Ureter (tissue), 1 donor: Measurements from ENCODE around the gene SLC9A4. TPM values are rescaled to one million over a fixed set of nuclear protein-coding genes. Genes with fewer than 3 reads are reported as not detected.
"Not testable (repeated sequence)": the region's sequence is repeated elsewhere in the genome, so short reads cannot be mapped to it uniquely, and the experiment has no call there.

ENCODE experiments used
- DNase-seq: peaks from one replicate; pipeline ENCODE4 v3.0.0-alpha.2; 2020; ENCODE audit warnings: low spot score
- total RNA-seq: library from RNA; stranded (reverse); gene quantifications from one replicate; pipeline ENCODE4 v1.2.4, GENCODE V29; 2023
- donor health status: DM: yes; HTN: yes; CAD: no.

SLC9A4 gene
- total RNA-seq, 1 donor from 2014 or later, result 23.5 TPM

- no peak for DNase-seq
Observed at GRCh38 chr2:102547462-102547861, 74.4 kb downstream of the SLC9A4 start.

- no peak for DNase-seq
Observed at GRCh38 chr2:102549027-102549426, 76.0 kb downstream of the SLC9A4 start.

DNA sequence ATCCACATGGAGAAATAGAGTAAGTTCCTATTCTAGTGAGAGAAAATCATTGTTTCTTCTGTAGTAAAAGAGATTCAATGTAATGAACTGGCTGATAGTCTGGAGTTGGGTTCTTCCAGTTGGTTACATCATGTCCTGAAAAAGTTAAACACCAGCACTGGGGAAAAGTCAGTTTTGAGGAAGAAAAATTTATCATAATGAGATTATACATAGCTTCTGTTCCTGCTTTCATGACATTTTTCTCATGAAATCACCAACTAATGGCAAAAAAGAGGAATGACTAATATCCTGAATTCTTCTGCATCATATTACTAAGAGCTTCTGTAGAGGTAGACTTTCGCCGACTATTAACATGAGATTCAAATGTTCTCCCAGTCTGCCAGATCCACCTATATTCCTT is 77.1 kb downstream of the SLC9A4 start:
- no peak for DNase-seq

DNA sequence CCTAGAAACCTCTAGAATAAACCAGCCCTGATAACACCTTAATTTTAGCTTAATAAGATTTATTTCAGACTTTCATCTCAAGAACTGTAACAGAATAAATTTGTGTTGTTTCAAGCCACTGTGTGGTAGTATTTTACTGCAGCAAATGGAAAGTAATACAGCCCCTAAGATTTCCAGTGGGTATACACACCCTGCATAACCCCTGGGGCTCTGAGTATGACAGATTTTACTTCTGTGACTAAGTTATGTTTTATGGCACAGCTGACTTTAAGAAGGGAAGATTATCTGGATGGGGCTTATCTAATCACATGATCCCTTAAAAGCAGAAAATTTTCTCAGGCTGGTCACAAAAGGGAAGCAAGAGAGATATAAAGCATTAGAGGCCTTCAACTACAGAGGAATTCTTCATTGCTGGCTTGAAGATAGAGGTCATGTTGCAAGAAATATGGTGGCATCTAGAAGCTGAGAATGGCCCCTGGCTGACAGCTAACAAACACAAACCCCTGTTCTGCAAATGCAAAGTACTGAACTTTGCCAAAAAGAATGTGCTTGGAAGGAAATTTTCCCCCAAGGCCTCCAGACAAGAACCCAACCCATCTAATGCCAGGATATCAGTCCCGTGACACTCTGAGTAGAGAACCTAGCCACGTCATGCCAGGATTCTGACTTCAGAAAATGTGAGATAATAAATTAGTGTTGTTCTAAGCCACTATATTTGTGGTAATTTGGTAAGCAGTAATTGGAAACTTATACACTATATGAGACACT is 78.5 kb downstream of the SLC9A4 start:
- no peak for DNase-seq

DNA sequence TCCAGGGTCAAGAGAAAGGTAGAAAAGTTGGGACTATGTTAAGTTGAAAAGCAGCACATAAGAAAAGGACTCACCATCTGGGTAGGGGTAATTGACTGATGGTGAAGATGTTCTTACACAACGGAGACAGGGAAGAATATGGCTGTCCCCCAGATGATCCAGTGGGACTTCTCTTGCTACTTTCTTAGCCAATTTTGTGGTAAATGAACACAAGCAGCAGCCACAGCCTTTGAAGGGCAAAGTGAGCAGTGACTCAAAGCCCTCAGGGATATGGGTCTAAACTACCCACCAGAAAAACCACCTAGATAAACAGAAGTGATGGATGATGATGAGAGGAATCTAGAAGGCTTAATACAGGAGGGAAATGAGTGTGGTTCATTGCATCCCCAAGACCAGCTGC is 80.6 kb downstream of the SLC9A4 start:
- DNase-seq, result no peak

DNA sequence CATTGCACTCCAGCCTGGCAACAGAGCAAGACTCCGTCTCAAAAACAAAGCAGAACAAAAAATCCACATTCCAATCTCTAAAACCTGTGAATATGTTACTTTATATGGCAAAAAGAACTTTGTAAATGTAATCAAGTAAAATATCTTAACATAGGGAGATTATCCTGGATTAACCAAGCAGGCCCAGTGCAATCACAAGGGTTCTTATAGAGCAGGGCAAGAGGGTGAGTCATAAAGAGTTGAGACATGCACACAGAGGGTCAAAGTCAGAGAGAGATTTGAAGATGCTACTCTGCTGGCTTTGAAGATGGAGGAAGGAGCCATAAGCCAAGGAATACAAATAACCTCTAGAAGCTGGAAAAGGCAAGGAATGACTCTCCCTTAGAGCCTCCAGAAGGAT is 85.4 kb downstream of the SLC9A4 start:
- DNase-seq, result no peak

DNA sequence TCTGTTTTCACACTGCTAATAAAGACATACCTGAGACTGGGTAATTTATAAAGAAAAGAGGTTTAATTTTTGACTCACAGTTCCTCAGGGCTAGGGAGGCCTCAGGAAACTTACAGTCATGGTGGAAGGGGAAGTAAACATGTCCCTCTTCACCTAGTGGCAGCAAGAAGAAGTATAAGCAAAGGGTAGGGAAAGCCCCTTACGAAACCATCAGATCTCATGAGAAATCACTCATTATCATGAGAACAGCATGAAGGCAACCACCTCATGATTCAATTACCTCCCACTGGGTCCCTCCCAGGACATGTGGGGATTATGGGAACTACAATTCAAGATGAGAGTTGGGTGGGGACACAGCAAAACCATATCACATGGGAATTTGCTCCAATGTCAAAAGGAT is 89.5 kb downstream of the SLC9A4 start:
- not testable (repeated sequence) for DNase-seq

GRCh38 chr2:102575888-102576287 is 102.9 kb downstream of the SLC9A4 start:
- DNase-seq, result no peak

DNA sequence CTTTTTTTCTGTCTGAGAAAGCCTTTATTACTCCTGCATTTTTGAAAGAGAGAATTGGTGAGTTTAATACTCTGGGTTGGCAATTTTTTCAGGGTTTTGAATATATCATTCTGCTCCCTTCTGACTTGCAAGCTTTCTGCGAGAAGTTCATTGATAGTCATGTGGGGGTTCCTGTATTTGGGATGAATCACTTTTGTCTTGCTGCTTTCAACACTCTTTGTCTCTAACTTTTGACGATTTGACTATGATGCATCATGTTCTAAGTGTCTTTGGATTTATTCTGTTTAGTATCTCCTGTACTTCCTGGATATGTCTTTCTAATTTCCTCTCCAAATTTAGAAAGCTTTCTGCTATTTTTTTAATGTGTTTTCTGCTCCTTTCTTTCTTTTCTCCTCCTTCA is 105.3 kb downstream of the SLC9A4 start:
- DNase-seq, result no peak

DNA sequence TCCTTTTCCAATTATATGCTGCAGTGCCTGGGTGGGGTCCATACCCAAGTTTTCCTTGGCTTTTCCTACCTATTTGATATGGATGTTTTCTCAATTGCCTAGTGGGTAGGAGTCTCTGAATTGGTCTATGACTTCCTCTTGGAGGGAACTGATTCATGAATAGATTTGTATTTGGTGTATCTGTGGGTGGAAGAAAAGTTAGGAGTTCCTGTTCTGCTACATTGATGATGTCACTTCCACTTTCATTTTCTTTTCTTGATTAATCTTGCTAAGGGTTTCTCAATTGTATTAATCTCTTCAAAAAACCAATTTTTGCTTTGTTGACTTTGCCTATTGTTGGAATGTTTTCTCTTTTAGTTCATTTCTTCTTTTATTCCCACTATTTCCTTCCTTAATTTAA is 108.9 kb downstream of the SLC9A4 start:
- no peak for DNase-seq

DNA sequence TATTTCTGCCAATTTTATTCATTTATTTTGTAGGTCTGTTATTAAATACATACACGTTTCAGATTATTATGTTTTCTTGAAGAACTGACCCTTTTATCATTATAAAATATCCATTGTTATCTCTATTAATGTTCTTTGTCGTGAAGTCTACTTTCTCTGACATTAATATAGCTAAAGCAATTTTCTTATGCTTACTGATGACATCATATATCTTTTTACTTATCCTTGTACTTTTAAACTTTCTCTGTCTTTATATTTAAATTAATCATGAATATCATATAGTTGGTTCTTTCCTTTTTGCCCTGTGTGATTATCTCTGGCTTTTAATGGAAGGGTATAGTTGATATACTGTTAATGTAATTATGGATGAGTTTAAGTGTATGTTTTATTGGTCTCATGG is 109.8 kb downstream of the SLC9A4 start:
- no peak for DNase-seq

Other genes with a start within 250 kb of the SLC9A4 start
- 18.3 TPM for gene IL1RL1, start 161.7 kb upstream of the SLC9A4 start, total RNA-seq
- gene IL18R1, start 117.4 kb upstream of the SLC9A4 start, total RNA-seq, result 12.4 TPM
- gene IL18RAP, start 50.1 kb upstream of the SLC9A4 start, total RNA-seq, result 2.6 TPM
- gene SLC9A2, start 146.3 kb downstream of the SLC9A4 start, total RNA-seq, result 21.1 TPM